ENCODE data around the gene CACNA1B. TPM values are rescaled to one million over a fixed set of nuclear protein-coding genes. Genes with fewer than 3 reads are reported as not detected.

The CACNA1B gene
- total RNA-seq, 1 donor, result under 0.01 TPM

- H4K20me1 ChIP-seq (ENCODE audit: insufficient read depth, low read length), result no peaks in the 10 kb centered on the region
- H3K36me3 ChIP-seq (ENCODE audit: insufficient read depth, low read length), result no peaks in the 10 kb centered on the region
- no peak overlapping the region for H3K4me2 ChIP-seq (ENCODE audit: insufficient read depth, low read length)
- no peak overlapping the region for H3K27ac ChIP-seq (ENCODE audit: low read depth, low read length)
- DNase-seq (ENCODE audit: insufficient read length, low spot score, missing footprints), result no peak
- no peaks in the 10 kb centered on the region for H3K9me3 ChIP-seq (ENCODE audit: low read depth, low read length)
- H3K4me1 ChIP-seq (ENCODE audit: insufficient read depth, low read length), result no peaks in the 10 kb centered on the region
- no peaks in the 10 kb centered on the region for H3K79me2 ChIP-seq (ENCODE audit: insufficient read depth, low read length)
- no peak for TF ChIP-seq CTCF (IDR thresholded peaks at IDR 0.05; ENCODE audit: extremely low read depth, low read depth, low read length)
- H3K27me3 ChIP-seq (ENCODE audit: insufficient read depth, low read length), result no peaks in the 10 kb centered on the region
- H2AFZ ChIP-seq (ENCODE audit: low read length), result no peak overlapping the region
- H3K4me3 ChIP-seq (ENCODE audit: insufficient read depth, low read length), result no peak overlapping the region
Measured at GRCh38 chr9:137985637-137986071, 108.1 kb downstream of the CACNA1B start.

- Histone ChIP-seq H3K4me3 (ENCODE audit: insufficient read depth, low read length) (no peak overlapping the region), H2AFZ (ENCODE audit: low read length) (no peak overlapping the region), H3K9me3 (ENCODE audit: low read depth, low read length) (no peaks in the 10 kb centered on the region), H3K27ac (ENCODE audit: low read depth, low read length) (no peak overlapping the region), H3K4me1 (ENCODE audit: insufficient read depth, low read length) (no peaks in the 10 kb centered on the region), H3K36me3 (ENCODE audit: insufficient read depth, low read length) (no peaks in the 10 kb centered on the region), H4K20me1 (ENCODE audit: insufficient read depth, low read length) (no peaks in the 10 kb centered on the region), H3K27me3 (ENCODE audit: insufficient read depth, low read length) (no peaks in the 10 kb centered on the region), H3K4me2 (ENCODE audit: insufficient read depth, low read length) (no peak overlapping the region), H3K79me2 (ENCODE audit: insufficient read depth, low read length) (no peaks in the 10 kb centered on the region)
- no peak for DNase-seq (ENCODE audit: insufficient read length, low spot score, missing footprints)
- TF ChIP-seq CTCF (IDR thresholded peaks at IDR 0.05; ENCODE audit: extremely low read depth, low read depth, low read length), result no peak
Measured at GRCh38 chr9:137986268-137987099, 108.9 kb downstream of the CACNA1B start.

GRCh38 chr9:137987244-137988030 lies 109.9 kb downstream of the CACNA1B start:
- TF ChIP-seq CTCF (IDR thresholded peaks at IDR 0.05; ENCODE audit: extremely low read depth, low read depth, low read length), result no peak
- Histone ChIP-seq H2AFZ (ENCODE audit: low read length) (no peak overlapping the region), H3K4me3 (ENCODE audit: insufficient read depth, low read length) (no peak overlapping the region), H3K36me3 (ENCODE audit: insufficient read depth, low read length) (no peaks in the 10 kb centered on the region), H3K9me3 (ENCODE audit: low read depth, low read length) (no peaks in the 10 kb centered on the region), H4K20me1 (ENCODE audit: insufficient read depth, low read length) (no peaks in the 10 kb centered on the region), H3K4me2 (ENCODE audit: insufficient read depth, low read length) (no peak overlapping the region), H3K4me1 (ENCODE audit: insufficient read depth, low read length) (no peaks in the 10 kb centered on the region), H3K27me3 (ENCODE audit: insufficient read depth, low read length) (no peaks in the 10 kb centered on the region), H3K79me2 (ENCODE audit: insufficient read depth, low read length) (no peaks in the 10 kb centered on the region), H3K27ac (ENCODE audit: low read depth, low read length) (no peak overlapping the region)
- DNase-seq (ENCODE audit: insufficient read length, low spot score, missing footprints), result no peak

- Histone ChIP-seq H3K9me3 (ENCODE audit: low read depth, low read length) (no peaks in the 10 kb centered on the region), H4K20me1 (ENCODE audit: insufficient read depth, low read length) (no peaks in the 10 kb centered on the region), H3K4me3 (ENCODE audit: insufficient read depth, low read length) (no peak overlapping the region), H3K4me1 (ENCODE audit: insufficient read depth, low read length) (no peaks in the 10 kb centered on the region), H3K79me2 (ENCODE audit: insufficient read depth, low read length) (no peaks in the 10 kb centered on the region), H2AFZ (ENCODE audit: low read length) (no peak overlapping the region), H3K27me3 (ENCODE audit: insufficient read depth, low read length) (no peaks in the 10 kb centered on the region), H3K36me3 (ENCODE audit: insufficient read depth, low read length) (no peaks in the 10 kb centered on the region), H3K4me2 (ENCODE audit: insufficient read depth, low read length) (no peak overlapping the region), H3K27ac (ENCODE audit: low read depth, low read length) (no peak overlapping the region)
- no peak for DNase-seq (ENCODE audit: insufficient read length, low spot score, missing footprints)
- TF ChIP-seq CTCF (IDR thresholded peaks at IDR 0.05; ENCODE audit: extremely low read depth, low read depth, low read length), result no peak
Measured at GRCh38 chr9:137988051-137988450, 110.5 kb downstream of the CACNA1B start.
